ENCODE measurements around the gene TPX2.
A peak's percentile ranks its signal among the peaks of the same experiment; 100 is the strongest.
"Not testable (repeated sequence)": the region's sequence is repeated elsewhere in the genome, so short reads cannot be mapped to it uniquely, and the experiment has no call there.

TPX2 gene

GRCh38 chr20:31811796-31812728, 73.0 kb downstream of the TPX2 start:
- no peak for DNase-seq (ENCODE audit: low read depth in 2 of 2)

- DNase-seq (ENCODE audit: low read depth in 2 of 2), result no peak
These were observed 74.5 kb downstream of the TPX2 start for GRCh38 chr20:31813611-31814010.

- DNase-seq (ENCODE audit: low read depth in 2 of 2), result not testable (repeated sequence)
These were observed 75.1 kb downstream of the TPX2 start for GRCh38 chr20:31814142-31814541.

- DNase-seq (ENCODE audit: low read depth in 2 of 2), result no peak
These were observed 76.5 kb downstream of the TPX2 start for GRCh38 chr20:31815408-31816188.

- DNase-seq (ENCODE audit: low read depth in 2 of 2), result no peak
These were observed 77.1 kb downstream of the TPX2 start for GRCh38 chr20:31816221-31816620.

- no peak for DNase-seq (ENCODE audit: low read depth in 2 of 2)
These were observed 78.4 kb downstream of the TPX2 start for GRCh38 chr20:31817461-31817860.

- no peak for DNase-seq (ENCODE audit: low read depth in 2 of 2)
These were observed 79.4 kb downstream of the TPX2 start for GRCh38 chr20:31818376-31818908.

- DNase-seq (ENCODE audit: low read depth in 2 of 2), result no peak
These were observed 80.1 kb downstream of the TPX2 start, which contains the start of gene MYLK2 for GRCh38 chr20:31819083-31819784. Gene MYLK2 (plus strand): TSS chr20:31819356. CDS start chr20:31819581, 225 bp downstream.

GRCh38 chr20:31820228-31820627, 81.1 kb downstream of the TPX2 start:
- DNase-seq (ENCODE audit: low read depth in 2 of 2), result no peak

GRCh38 chr20:31821427-31821826, 82.3 kb downstream of the TPX2 start:
- DNase-seq (ENCODE audit: low read depth in 2 of 2), result no peak

- peak; percentile 34 to 39 for DNase-seq (ENCODE audit: low read depth in 2 of 2)
These were observed 83.6 kb downstream of the TPX2 start for GRCh38 chr20:31822421-31823330.

- DNase-seq (ENCODE audit: low read depth in 2 of 2), result no peak
These were observed 84.5 kb downstream of the TPX2 start for GRCh38 chr20:31823360-31824124.

GRCh38 chr20:31824125-31824485, 85.0 kb downstream of the TPX2 start:
- no peak for DNase-seq (ENCODE audit: low read depth in 2 of 2)

- no peak for DNase-seq (ENCODE audit: low read depth in 2 of 2)
These were observed 85.6 kb downstream of the TPX2 start for GRCh38 chr20:31824554-31825313.

- DNase-seq (ENCODE audit: low read depth in 2 of 2), result no peak
These were observed 87.0 kb downstream of the TPX2 start for GRCh38 chr20:31826074-31826473.

GRCh38 chr20:31827059-31827458, 88.0 kb downstream of the TPX2 start:
- no peak for DNase-seq (ENCODE audit: low read depth in 2 of 2)

GRCh38 chr20:31828016-31828415, 88.9 kb downstream of the TPX2 start:
- not testable (repeated sequence) for DNase-seq (ENCODE audit: low read depth in 2 of 2)

- no peak for DNase-seq (ENCODE audit: low read depth in 2 of 2)
These were observed 90.6 kb downstream of the TPX2 start for GRCh38 chr20:31829731-31830130.

GRCh38 chr20:31830406-31830981, 91.4 kb downstream of the TPX2 start:
- no peak for DNase-seq (ENCODE audit: low read depth in 2 of 2)

Data from stimulated activated CD8-positive, alpha-beta memory T cell treated with anti-CD3 and anti-CD28 coated beads, Interleukin-15, amount 100 ng/mL, for 4 hours (primary cell).